ENCODE measurements around the gene SESN1. TPM values are rescaled to one million over a fixed set of nuclear protein-coding genes. Genes with fewer than 3 reads are reported as not detected.

The SESN1 gene
- polyA plus RNA-seq, 2 of the 4 experiments (the other 2 are of a cell fraction) = 7.9 to 13.9 TPM

GRCh38 chr6:108941281-108941680 lies 153.4 kb downstream of the SESN1 start:
- H3K27ac ChIP-seq = no peak overlapping the region
- FAIRE-seq (no peak), DNase-seq (ENCODE audit: low read depth in 1 of 2, low spot score in 1 of 2) (no peak), ATAC-seq (no peak)
- H3K4me3 ChIP-seq = no peak overlapping the region
- H3K4me2 ChIP-seq = no peak overlapping the region
- POLR2A ChIA-PET = no interaction called here
- CTCF ChIA-PET = no interaction called here
- TF ChIP-seq HEYL (CRISPR knock-in tag; IDR thresholded peaks at IDR 0.05) = no peak
- no peak for TF ChIP-seq USF2 (IDR thresholded peaks at IDR 0.05)
- TF ChIP-seq CTCF (IDR thresholded peaks at IDR 0.05) = no peak
- no peak for TF ChIP-seq GATA3 (IDR thresholded peaks at IDR 0.05; ENCODE audit: borderline replicate concordance)
- no peak for TF ChIP-seq RARB (CRISPR knock-in tag; IDR thresholded peaks at IDR 0.05)
- no peak for TF ChIP-seq MAFK (IDR thresholded peaks at IDR 0.05; ENCODE audit: partially characterized antibody)
- no peak for TF ChIP-seq NFE2L2 (conservative IDR thresholded peaks at IDR 0.05; ENCODE audit: low read length)
- TF ChIP-seq RFX5 (IDR thresholded peaks at IDR 0.05) = no peak
- no peak for TF ChIP-seq MAZ (IDR thresholded peaks at IDR 0.05; ENCODE audit: borderline replicate concordance, low read depth, low read length)
- TF ChIP-seq PHF8 (IDR thresholded peaks at IDR 0.05; ENCODE audit: borderline replicate concordance, low read depth) = no peak
- TF ChIP-seq ATOH8 (CRISPR knock-in tag; IDR thresholded peaks at IDR 0.05; ENCODE audit: low read depth) = no peak
- TF ChIP-seq RAD21 (conservative IDR thresholded peaks at IDR 0.05 in 1 of 2, IDR thresholded peaks at IDR 0.05 in 1 of 2) = no peak
- no peak for TF ChIP-seq SMC3 (IDR thresholded peaks at IDR 0.05)
- no peak for TF ChIP-seq POLR2A (IDR thresholded peaks at IDR 0.05; ENCODE audit: low read length)
- no peak for TF ChIP-seq TP53 (CRISPR knock-in tag; IDR thresholded peaks at IDR 0.05)
- TF ChIP-seq BHLHE40 (IDR thresholded peaks at IDR 0.05; ENCODE audit: low read depth, low read length) = no peak
- WGBS (ENCODE audit: missing lambda C conversion rate) = 90% methylated on average over 1 of the region's 1 CpG
- no peaks in the 10 kb centered on the region for H3K4me1 ChIP-seq
- no peaks in the 10 kb centered on the region for H3K9me3 ChIP-seq

- POLR2A ChIA-PET = no interaction called here
- H3K27ac ChIP-seq = no peak overlapping the region
- no peak overlapping the region for H3K4me2 ChIP-seq
- FAIRE-seq = no peak
- WGBS (ENCODE audit: missing lambda C conversion rate) = 84% methylated on average over 5 of the region's 5 CpGs
- CTCF ChIA-PET = no interaction called here
- H3K4me1 ChIP-seq = no peaks in the 10 kb centered on the region
- H3K9me3 ChIP-seq = no peaks in the 10 kb centered on the region
- no peak for DNase-seq (ENCODE audit: low read depth in 1 of 2, low spot score in 1 of 2)
- no peak overlapping the region for H3K4me3 ChIP-seq
- TF ChIP-seq EHF (CRISPR knock-in tag; IDR thresholded peaks at IDR 0.05) (no peak), CEBPB (IDR thresholded peaks at IDR 0.05) (no peak), ZC3H11A (IDR thresholded peaks at IDR 0.05) (no peak), E2F6 (IDR thresholded peaks at IDR 0.05; ENCODE audit: borderline replicate concordance, low read depth) (no peak), EHMT2 (IDR thresholded peaks at IDR 0.05; ENCODE audit: low read depth) (no peak), ESRRA (IDR thresholded peaks at IDR 0.05; ENCODE audit: borderline replicate concordance, low read length) (no peak), CTCF (IDR thresholded peaks at IDR 0.05) (no peak), RARB (CRISPR knock-in tag; IDR thresholded peaks at IDR 0.05) (no peak), POLR2A (IDR thresholded peaks at IDR 0.05; ENCODE audit: low read length) (no peak), MAZ (IDR thresholded peaks at IDR 0.05; ENCODE audit: borderline replicate concordance, low read depth, low read length) (no peak), FOSL2 (IDR thresholded peaks at IDR 0.05) (no peak), FOSL2 (CRISPR knock-in tag; IDR thresholded peaks at IDR 0.05) (no peak), TP53 (CRISPR knock-in tag; IDR thresholded peaks at IDR 0.05) (no peak)
- ATAC-seq = no peak
Observed at GRCh38 chr6:108940741-108941140, 153.9 kb downstream of the SESN1 start.
